Lung (tissue), 12 donors: ENCODE data around the gene PRSS27. TPM values are rescaled to one million over a fixed set of nuclear protein-coding genes. Genes with fewer than 3 reads are reported as not detected.

Source experiments
- ATAC-seq: fragments of 200-7000 bp; cut with Tn5 transposase; one replicate; pipeline ENCODE4 v1.9.1; 2020; ENCODE audit warnings: moderate number of reproducible peaks; ENCODE audit not compliant: insufficient read depth, low FRiP score
- DNase-seq, 3 donors: peaks; one replicate each; pipeline ENCODE4 v3.0.0-alpha.2; 2013 to 2017
- H3K27ac ChIP-seq, 2 donors: one replicate each; pipeline ENCODE4 v1.5.1; 2013; ENCODE audit warnings: mild to moderate bottlenecking in 2 of 2, moderate library complexity in 2 of 2, control low read depth in 1 of 2, inconsistent platforms in 1 of 2, low read depth in 1 of 2, low read length in 1 of 2
- H3K27me3 ChIP-seq, 3 donors: one replicate each; pipeline ENCODE4 v1.5.1; 2013; ENCODE audit warnings: low read length in 2 of 3; ENCODE audit not compliant: control insufficient read depth in 3 of 3, insufficient read depth in 3 of 3
- H3K36me3 ChIP-seq, 4 donors: one replicate each; pipeline ENCODE4 v1.5.1; 2013; ENCODE audit warnings: low read length in 4 of 4, mild to moderate bottlenecking in 1 of 4, moderate library complexity in 1 of 4; ENCODE audit not compliant: control insufficient read depth in 4 of 4, insufficient read depth in 4 of 4
- H3K4me1 ChIP-seq, 5 donors: one replicate each; pipeline ENCODE4 v1.5.1; 2013; ENCODE audit warnings: low read length in 5 of 5, mild to moderate bottlenecking in 2 of 5, moderate library complexity in 1 of 5; ENCODE audit not compliant: control insufficient read depth in 5 of 5, insufficient read depth in 5 of 5
- H3K4me3 ChIP-seq: one replicate; pipeline ENCODE4 v1.5.1; 2013; ENCODE audit warnings: mild to moderate bottlenecking, control low read depth, moderate library complexity
- H3K9ac ChIP-seq, 2 donors: one replicate each; pipeline ENCODE4 v1.5.1; 2013; ENCODE audit warnings: low read length in 2 of 2, control low read depth in 1 of 2; ENCODE audit not compliant: insufficient read depth in 1 of 2
- H3K9me3 ChIP-seq, 4 donors: one replicate each; pipeline ENCODE4 v1.5.1; 2013; ENCODE audit warnings: low read length in 3 of 4, mild to moderate bottlenecking in 1 of 4, moderate library complexity in 1 of 4; ENCODE audit not compliant: control insufficient read depth in 4 of 4, insufficient read depth in 3 of 4
- CTCF ChIP-seq: IDR thresholded peaks from 2 replicates; pipeline ENCODE4 v1.5.1; 2012; ENCODE audit warnings: mild to moderate bottlenecking; ENCODE audit errors: control extremely low read depth, extremely low read depth
- WGBS, 2 donors: extraction: QIAGEN DNeasy Blood & Tissue Kit; methylation state at CpG; one replicate each; pipeline ENCODE4 v1.1.7; 2013; 5-methylcytosine and 5-hydroxymethylcytosine counted together
- polyA plus RNA-seq, 2 donors: library from polyadenylated mRNA; stranded (reverse); fragments of 200-250 nt; gene quantifications; one replicate each; pipeline ENCODE4 v1.2.1, GENCODE V29; 2013
- total RNA-seq, 2 donors: library from RNA; depleted of rRNA in 1 of 2; stranded (reverse); fragments of >200 nt in 1 of 2; gene quantifications; one replicate each; pipeline ENCODE4 v1.2.1, GENCODE V29; 2014 to 2021
- donor health status: control.
- donor health status: control.
- donor health status: Bipolar disorder and iron deficiency.
- donor health status: healthy.
- donor health status: DM: yes; HTN: yes; CAD: no.

PRSS27 gene
- total and polyA plus RNA-seq, 4 donors: 1.1 to 2.5 (median 2.1) TPM

GRCh38 chr16:2748757-2749455, 28.9 kb upstream of the PRSS27 start:
- no peaks in the 10 kb centered on the region for H3K36me3 ChIP-seq
- no peak overlapping the region for H3K9ac ChIP-seq
- 88 to 94% methylated on average over 7 of the region's 7 CpGs for WGBS, 2 donors
- peaks cover 0 to 6% (median 4%) of the 10 kb centered on the region in 5 donors for H3K4me1 ChIP-seq
- H3K9me3 ChIP-seq: peaks cover 0 to 2% (median 0%) of the 10 kb centered on the region in 4 donors
- TF ChIP-seq CTCF: no peak
- no peak for ATAC-seq
- no peaks in the 10 kb centered on the region for H3K27me3 ChIP-seq
- no peak overlapping the region for H3K4me3 ChIP-seq
- H3K27ac ChIP-seq: no peak overlapping the region
- DNase-seq: no peak

GRCh38 chr16:2745961-2746360, 25.9 kb upstream of the PRSS27 start:
- no peak overlapping the region for H3K4me3 ChIP-seq
- H3K9ac ChIP-seq: no peak overlapping the region
- WGBS, 2 donors: 83 to 92% methylated on average over 9 of the region's 9 CpGs
- no peak for ATAC-seq
- H3K27ac ChIP-seq: no peak overlapping the region
- no peaks in the 10 kb centered on the region for H3K27me3 ChIP-seq
- no peak for TF ChIP-seq CTCF
- no peaks in the 10 kb centered on the region for H3K4me1 ChIP-seq
- no peaks in the 10 kb centered on the region for H3K36me3 ChIP-seq
- DNase-seq: no peak
- no peaks in the 10 kb centered on the region for H3K9me3 ChIP-seq

- no peaks in the 10 kb centered on the region for H3K36me3 ChIP-seq
- WGBS, 2 donors: 72 to 75% methylated on average over 15 of the region's 15 CpGs
- H3K9me3 ChIP-seq: no peaks in the 10 kb centered on the region
- DNase-seq (no peak), ATAC-seq (no peak)
- H3K9ac ChIP-seq: no peak overlapping the region
- no peak overlapping the region for H3K27ac ChIP-seq
- H3K4me3 ChIP-seq: no peak overlapping the region
- no peaks in the 10 kb centered on the region for H3K4me1 ChIP-seq
- H3K27me3 ChIP-seq: no peaks in the 10 kb centered on the region
- no peak for TF ChIP-seq CTCF
Observed at GRCh38 chr16:2745116-2745890, 25.3 kb upstream of the PRSS27 start.
